ENCODE results near the gene GAB4. TPM values are rescaled to one million over a fixed set of nuclear protein-coding genes. Genes with fewer than 3 reads are reported as not detected.

The GAB4 gene
- total and polyA plus RNA-seq, 4 donors, result not detected

DNA sequence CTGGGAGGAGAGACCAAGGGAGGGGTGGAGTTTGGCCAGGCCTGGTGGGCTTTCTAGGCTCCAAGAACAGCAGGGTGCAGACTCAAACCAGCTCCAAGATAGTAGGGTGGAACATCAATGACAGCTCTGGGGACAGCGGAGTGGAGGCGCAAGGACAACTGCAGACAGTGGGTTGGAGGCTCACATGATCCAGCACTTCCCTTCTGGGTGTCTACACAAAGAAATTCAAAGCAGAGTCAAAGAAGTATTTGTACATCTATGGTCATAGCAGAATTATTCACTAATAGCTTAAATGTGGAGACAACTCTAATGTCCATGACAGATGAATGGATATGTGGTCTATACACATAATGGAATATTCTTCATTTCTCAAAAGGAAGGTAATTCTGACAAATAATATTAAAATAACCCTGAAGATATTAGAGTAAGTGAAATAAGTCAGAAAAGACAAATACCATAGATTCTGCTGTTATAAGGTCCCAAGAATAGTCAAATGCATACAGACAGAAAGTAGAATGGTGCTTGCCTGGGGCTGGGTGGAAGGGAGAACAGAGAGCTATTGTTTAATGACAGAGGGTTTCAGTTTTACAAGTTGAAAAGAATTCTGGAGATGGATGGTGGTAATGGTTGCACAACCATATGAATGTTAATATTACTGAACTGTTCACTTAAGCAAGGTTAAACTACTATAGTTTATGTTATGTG, 5.5 kb upstream of the GAB4 start:
- Histone ChIP-seq H3K4me3 (ENCODE audit: low read depth in 1 of 3, low read length in 3 of 3) (no peak overlapping the region), H3K9me3 (ENCODE audit: control insufficient read depth in 4 of 4, low read length in 3 of 4) (no peaks in the 10 kb centered on the region), H3K27ac (ENCODE audit: low read depth in 1 of 2, low read length in 2 of 2) (no peak overlapping the region), H3K4me1 (ENCODE audit: control insufficient read depth in 4 of 4, insufficient read depth in 4 of 4, low read length in 3 of 4) (no peaks in the 10 kb centered on the region), H3K9ac (ENCODE audit: low read depth in 1 of 2, low read length in 2 of 2) (no peak overlapping the region), H3K27me3 (ENCODE audit: control insufficient read depth in 4 of 4, insufficient read depth in 4 of 4, low read length in 3 of 4) (peaks cover 0 to 6% (median 2%) of the 10 kb centered on the region in 4 donors), H3K36me3 (ENCODE audit: control insufficient read depth in 4 of 4, insufficient read depth in 3 of 4, low read depth in 1 of 4, low read length in 3 of 4) (no peaks in the 10 kb centered on the region)
- WGBS, result 97% methylated on average over 2 of the region's 2 CpGs
- TF ChIP-seq, protein P1, sequence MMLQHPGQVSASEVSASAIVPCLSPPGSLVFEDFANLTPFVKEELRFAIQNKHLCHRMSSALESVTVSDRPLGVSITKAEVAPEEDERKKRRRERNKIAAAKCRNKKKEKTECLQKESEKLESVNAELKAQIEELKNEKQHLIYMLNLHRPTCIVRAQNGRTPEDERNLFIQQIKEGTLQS (IDR thresholded peaks at IDR 0.05), result no peak
- TF ChIP-seq HNF4A (conservative IDR thresholded peaks at IDR 0.05) (no peak), JUND (IDR thresholded peaks at IDR 0.05) (no peak), NR2F2 (IDR thresholded peaks at IDR 0.05) (no peak), FOXA1 (IDR thresholded peaks at IDR 0.05) (no peak), GABPA (IDR thresholded peaks at IDR 0.05 in 1 of 2, conservative IDR thresholded peaks at IDR 0.05 in 1 of 2) (no peak), FOXA2 (IDR thresholded peaks at IDR 0.05) (no peak), EGR1 (IDR thresholded peaks at IDR 0.05; ENCODE audit: low read depth in 2 of 2) (no peak)
- TF ChIP-seq, protein P2, sequence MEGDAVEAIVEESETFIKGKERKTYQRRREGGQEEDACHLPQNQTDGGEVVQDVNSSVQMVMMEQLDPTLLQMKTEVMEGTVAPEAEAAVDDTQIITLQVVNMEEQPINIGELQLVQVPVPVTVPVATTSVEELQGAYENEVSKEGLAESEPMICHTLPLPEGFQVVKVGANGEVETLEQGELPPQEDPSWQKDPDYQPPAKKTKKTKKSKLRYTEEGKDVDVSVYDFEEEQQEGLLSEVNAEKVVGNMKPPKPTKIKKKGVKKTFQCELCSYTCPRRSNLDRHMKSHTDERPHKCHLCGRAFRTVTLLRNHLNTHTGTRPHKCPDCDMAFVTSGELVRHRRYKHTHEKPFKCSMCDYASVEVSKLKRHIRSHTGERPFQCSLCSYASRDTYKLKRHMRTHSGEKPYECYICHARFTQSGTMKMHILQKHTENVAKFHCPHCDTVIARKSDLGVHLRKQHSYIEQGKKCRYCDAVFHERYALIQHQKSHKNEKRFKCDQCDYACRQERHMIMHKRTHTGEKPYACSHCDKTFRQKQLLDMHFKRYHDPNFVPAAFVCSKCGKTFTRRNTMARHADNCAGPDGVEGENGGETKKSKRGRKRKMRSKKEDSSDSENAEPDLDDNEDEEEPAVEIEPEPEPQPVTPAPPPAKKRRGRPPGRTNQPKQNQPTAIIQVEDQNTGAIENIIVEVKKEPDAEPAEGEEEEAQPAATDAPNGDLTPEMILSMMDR (IDR thresholded peaks at IDR 0.05; ENCODE audit: low read depth, low read length, missing input control), result no peak
- no peak for DNase-seq (ENCODE audit: low spot score)

DNA sequence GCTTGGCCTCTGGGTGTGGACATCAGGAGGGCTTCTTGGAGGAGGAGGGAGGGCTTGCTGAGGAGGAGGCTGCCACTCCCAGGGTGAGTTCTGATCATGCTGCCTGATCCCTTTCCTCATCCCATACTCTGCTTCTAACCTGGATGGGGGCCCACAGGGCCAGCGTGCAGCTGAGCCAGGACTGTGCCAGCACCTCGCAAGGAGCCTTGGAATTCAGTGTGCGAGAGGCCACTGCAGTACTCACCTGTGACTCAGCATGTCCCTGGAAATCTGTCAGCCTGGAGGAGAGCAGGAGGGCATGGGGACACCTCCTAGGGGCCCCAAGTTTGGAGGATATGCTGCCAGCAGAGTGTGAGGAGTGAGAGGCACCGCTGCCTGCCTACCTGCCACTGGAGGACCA, 4.2 kb upstream of the GAB4 start:
- WGBS, result 82% methylated on average over 4 of the region's 4 CpGs
- Histone ChIP-seq H3K9me3 (ENCODE audit: control insufficient read depth in 4 of 4, low read length in 3 of 4) (no peaks in the 10 kb centered on the region), H3K36me3 (ENCODE audit: control insufficient read depth in 4 of 4, insufficient read depth in 3 of 4, low read depth in 1 of 4, low read length in 3 of 4) (no peaks in the 10 kb centered on the region), H3K4me1 (ENCODE audit: control insufficient read depth in 4 of 4, insufficient read depth in 4 of 4, low read length in 3 of 4) (no peaks in the 10 kb centered on the region), H3K4me3 (ENCODE audit: low read depth in 1 of 3, low read length in 3 of 3) (no peak overlapping the region), H3K9ac (ENCODE audit: low read depth in 1 of 2, low read length in 2 of 2) (no peak overlapping the region), H3K27me3 (ENCODE audit: control insufficient read depth in 4 of 4, insufficient read depth in 4 of 4, low read length in 3 of 4) (peaks cover 0 to 6% (median 2%) of the 10 kb centered on the region in 4 donors), H3K27ac (ENCODE audit: low read depth in 1 of 2, low read length in 2 of 2) (no peak overlapping the region)
- no peak for DNase-seq (ENCODE audit: low spot score)
- TF ChIP-seq SP1 (IDR thresholded peaks at IDR 0.05), result no peak
- no peak for TF ChIP-seq RXRA (IDR thresholded peaks at IDR 0.05)
- TF ChIP-seq HNF4G (IDR thresholded peaks at IDR 0.05), result no peak
- TF ChIP-seq FOXA1 (IDR thresholded peaks at IDR 0.05), result no peak
- TF ChIP-seq HNF4A (conservative IDR thresholded peaks at IDR 0.05), result no peak
- no peak for TF ChIP-seq JUND (IDR thresholded peaks at IDR 0.05)
- no peak for TF ChIP-seq TAF1 (conservative IDR thresholded peaks at IDR 0.05)
- TF ChIP-seq EGR1 (IDR thresholded peaks at IDR 0.05; ENCODE audit: low read depth in 2 of 2), result no peak
- TF ChIP-seq NR2F2 (IDR thresholded peaks at IDR 0.05), result no peak
- TF ChIP-seq YY1 (IDR thresholded peaks at IDR 0.05), result no peak

DNA sequence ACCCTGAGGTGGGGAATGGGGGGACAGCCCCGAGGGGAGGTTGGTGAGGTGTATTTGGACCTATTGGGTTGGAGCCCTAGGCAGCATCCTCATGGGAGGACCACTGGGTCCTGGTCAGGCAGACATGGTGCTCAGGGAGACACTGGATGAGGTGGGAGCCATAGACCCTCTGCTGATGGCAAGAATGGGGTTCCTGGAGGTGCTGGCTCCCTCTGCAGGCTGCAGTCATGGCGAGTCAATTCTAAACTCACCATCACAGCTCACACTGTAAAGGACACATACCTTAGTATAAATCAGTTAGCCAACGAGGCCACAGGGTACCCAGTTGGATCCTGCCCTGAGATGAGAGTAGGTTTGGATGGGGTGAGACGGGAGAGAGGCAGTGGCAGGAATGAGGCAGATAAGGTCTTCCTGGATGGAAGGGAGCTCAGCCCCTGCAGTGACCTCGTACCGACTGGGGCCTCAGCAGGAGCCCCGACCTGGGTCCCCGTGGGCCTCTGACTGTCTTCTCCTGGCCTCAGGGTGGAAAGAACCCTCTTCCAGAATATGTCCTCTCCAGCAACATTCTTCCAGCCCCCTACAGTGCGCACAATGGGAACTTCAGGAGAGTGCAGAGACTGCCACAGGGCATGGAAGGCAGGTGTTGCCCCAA, 1.7 kb upstream of the GAB4 start:
- Histone ChIP-seq H3K9me3 (ENCODE audit: control insufficient read depth in 4 of 4, low read length in 3 of 4) (no peaks in the 10 kb centered on the region), H3K27me3 (ENCODE audit: control insufficient read depth in 4 of 4, insufficient read depth in 4 of 4, low read length in 3 of 4) (peaks cover 0 to 6% (median 2%) of the 10 kb centered on the region in 4 donors), H3K4me3 (ENCODE audit: low read depth in 1 of 3, low read length in 3 of 3) (no peak overlapping the region), H3K27ac (ENCODE audit: low read depth in 1 of 2, low read length in 2 of 2) (no peak overlapping the region), H3K9ac (ENCODE audit: low read depth in 1 of 2, low read length in 2 of 2) (no peak overlapping the region), H3K4me1 (ENCODE audit: control insufficient read depth in 4 of 4, insufficient read depth in 4 of 4, low read length in 3 of 4) (no peaks in the 10 kb centered on the region), H3K36me3 (ENCODE audit: control insufficient read depth in 4 of 4, insufficient read depth in 3 of 4, low read depth in 1 of 4, low read length in 3 of 4) (no peaks in the 10 kb centered on the region)
- no peak for DNase-seq (ENCODE audit: low spot score)
- 66% methylated on average over 9 of the region's 9 CpGs for WGBS
- TF ChIP-seq SP1 (IDR thresholded peaks at IDR 0.05) (no peak), GABPA (IDR thresholded peaks at IDR 0.05 in 1 of 2, conservative IDR thresholded peaks at IDR 0.05 in 1 of 2) (no peak), YY1 (IDR thresholded peaks at IDR 0.05) (no peak), RXRA (IDR thresholded peaks at IDR 0.05) (no peak), JUND (IDR thresholded peaks at IDR 0.05) (no peak), HNF4A (conservative IDR thresholded peaks at IDR 0.05) (no peak), EGR1 (IDR thresholded peaks at IDR 0.05; ENCODE audit: low read depth in 2 of 2) (no peak), FOXA2 (IDR thresholded peaks at IDR 0.05) (no peak), RAD21 (IDR thresholded peaks at IDR 0.05) (no peak)
- TF ChIP-seq, protein P1 (IDR thresholded peaks at IDR 0.05), result no peak
- TF ChIP-seq, protein P3, sequence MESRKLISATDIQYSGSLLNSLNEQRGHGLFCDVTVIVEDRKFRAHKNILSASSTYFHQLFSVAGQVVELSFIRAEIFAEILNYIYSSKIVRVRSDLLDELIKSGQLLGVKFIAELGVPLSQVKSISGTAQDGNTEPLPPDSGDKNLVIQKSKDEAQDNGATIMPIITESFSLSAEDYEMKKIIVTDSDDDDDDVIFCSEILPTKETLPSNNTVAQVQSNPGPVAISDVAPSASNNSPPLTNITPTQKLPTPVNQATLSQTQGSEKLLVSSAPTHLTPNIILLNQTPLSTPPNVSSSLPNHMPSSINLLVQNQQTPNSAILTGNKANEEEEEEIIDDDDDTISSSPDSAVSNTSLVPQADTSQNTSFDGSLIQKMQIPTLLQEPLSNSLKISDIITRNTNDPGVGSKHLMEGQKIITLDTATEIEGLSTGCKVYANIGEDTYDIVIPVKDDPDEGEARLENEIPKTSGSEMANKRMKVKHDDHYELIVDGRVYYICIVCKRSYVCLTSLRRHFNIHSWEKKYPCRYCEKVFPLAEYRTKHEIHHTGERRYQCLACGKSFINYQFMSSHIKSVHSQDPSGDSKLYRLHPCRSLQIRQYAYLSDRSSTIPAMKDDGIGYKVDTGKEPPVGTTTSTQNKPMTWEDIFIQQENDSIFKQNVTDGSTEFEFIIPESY (IDR thresholded peaks at IDR 0.05), result no peak
- TF ChIP-seq, protein P4, sequence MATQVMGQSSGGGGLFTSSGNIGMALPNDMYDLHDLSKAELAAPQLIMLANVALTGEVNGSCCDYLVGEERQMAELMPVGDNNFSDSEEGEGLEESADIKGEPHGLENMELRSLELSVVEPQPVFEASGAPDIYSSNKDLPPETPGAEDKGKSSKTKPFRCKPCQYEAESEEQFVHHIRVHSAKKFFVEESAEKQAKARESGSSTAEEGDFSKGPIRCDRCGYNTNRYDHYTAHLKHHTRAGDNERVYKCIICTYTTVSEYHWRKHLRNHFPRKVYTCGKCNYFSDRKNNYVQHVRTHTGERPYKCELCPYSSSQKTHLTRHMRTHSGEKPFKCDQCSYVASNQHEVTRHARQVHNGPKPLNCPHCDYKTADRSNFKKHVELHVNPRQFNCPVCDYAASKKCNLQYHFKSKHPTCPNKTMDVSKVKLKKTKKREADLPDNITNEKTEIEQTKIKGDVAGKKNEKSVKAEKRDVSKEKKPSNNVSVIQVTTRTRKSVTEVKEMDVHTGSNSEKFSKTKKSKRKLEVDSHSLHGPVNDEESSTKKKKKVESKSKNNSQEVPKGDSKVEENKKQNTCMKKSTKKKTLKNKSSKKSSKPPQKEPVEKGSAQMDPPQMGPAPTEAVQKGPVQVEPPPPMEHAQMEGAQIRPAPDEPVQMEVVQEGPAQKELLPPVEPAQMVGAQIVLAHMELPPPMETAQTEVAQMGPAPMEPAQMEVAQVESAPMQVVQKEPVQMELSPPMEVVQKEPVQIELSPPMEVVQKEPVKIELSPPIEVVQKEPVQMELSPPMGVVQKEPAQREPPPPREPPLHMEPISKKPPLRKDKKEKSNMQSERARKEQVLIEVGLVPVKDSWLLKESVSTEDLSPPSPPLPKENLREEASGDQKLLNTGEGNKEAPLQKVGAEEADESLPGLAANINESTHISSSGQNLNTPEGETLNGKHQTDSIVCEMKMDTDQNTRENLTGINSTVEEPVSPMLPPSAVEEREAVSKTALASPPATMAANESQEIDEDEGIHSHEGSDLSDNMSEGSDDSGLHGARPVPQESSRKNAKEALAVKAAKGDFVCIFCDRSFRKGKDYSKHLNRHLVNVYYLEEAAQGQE (IDR thresholded peaks at IDR 0.05), result no peak
- TF ChIP-seq, protein P5, sequence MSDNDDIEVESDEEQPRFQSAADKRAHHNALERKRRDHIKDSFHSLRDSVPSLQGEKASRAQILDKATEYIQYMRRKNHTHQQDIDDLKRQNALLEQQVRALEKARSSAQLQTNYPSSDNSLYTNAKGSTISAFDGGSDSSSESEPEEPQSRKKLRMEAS (IDR thresholded peaks at IDR 0.05), result no peak

Data from liver (tissue), 9 donors.